Kidney epithelial cell (primary cell): ENCODE data around the gene MYORG. TPM values are rescaled to one million over a fixed set of nuclear protein-coding genes. Genes with fewer than 3 reads are reported as not detected.

ENCODE experiments used
- DNase-seq: peaks from one replicate; pipeline ENCODE4 v3.0.0-alpha.2; 2010; ENCODE audit warnings: low read depth
- H3K27me3 ChIP-seq: 2 replicates; pipeline ENCODE4 v1.6.0; 2011; ENCODE audit warnings: low read length; ENCODE audit not compliant: control insufficient read depth, insufficient read depth
- H3K36me3 ChIP-seq: 2 replicates; pipeline ENCODE4 v1.5.1; 2011; ENCODE audit warnings: low read length; ENCODE audit not compliant: control insufficient read depth, insufficient read depth
- H3K4me3 ChIP-seq: 2 replicates; pipeline ENCODE4 v1.5.1; 2011; ENCODE audit warnings: low read depth, mild to moderate bottlenecking, control low read depth, low read length
- CTCF ChIP-seq: IDR thresholded peaks from 2 replicates; pipeline ENCODE4 v1.5.1; 2011; ENCODE audit warnings: mild to moderate bottlenecking, moderate library complexity, low read length, control low read depth, inconsistent platforms; ENCODE audit not compliant: insufficient read depth, poor library complexity, severe bottlenecking
- total RNA-seq: library from RNA; depleted of rRNA; stranded (reverse); fragments of >200 nt; gene quantifications from 2 replicates; pipeline ENCODE4 v1.2.3, GENCODE V29; 2015

The MYORG gene
- total RNA-seq, 1 donor from 2014 or later, result 3.8 TPM

GRCh38 chr9:34337403-34337802 is 39.3 kb downstream of the MYORG start:
- peak; percentile 14 for TF ChIP-seq CTCF
- H3K4me3 ChIP-seq, result no peak overlapping the region
- peaks cover 3% of the 10 kb centered on the region for H3K36me3 ChIP-seq
- no peak for DNase-seq
- H3K27me3 ChIP-seq, result no peaks in the 10 kb centered on the region

GRCh38 chr9:34335376-34335775 is 41.3 kb downstream of the MYORG start:
- DNase-seq, result no peak
- H3K27me3 ChIP-seq, result no peaks in the 10 kb centered on the region
- no peak for TF ChIP-seq CTCF
- no peak overlapping the region for H3K4me3 ChIP-seq
- peaks cover 3% of the 10 kb centered on the region for H3K36me3 ChIP-seq

- Histone ChIP-seq H3K27me3 (no peaks in the 10 kb centered on the region), H3K4me3 (no peak overlapping the region), H3K36me3 (peaks cover 2% of the 10 kb centered on the region)
- DNase-seq, result no peak
- no peak for TF ChIP-seq CTCF
Observed at GRCh38 chr9:34334916-34335315, 41.8 kb downstream of the MYORG start.

- peaks cover 2% of the 10 kb centered on the region for H3K36me3 ChIP-seq
- no peaks in the 10 kb centered on the region for H3K27me3 ChIP-seq
- DNase-seq, result no peak
- TF ChIP-seq CTCF, result no peak
- H3K4me3 ChIP-seq, result no peak overlapping the region
Observed at GRCh38 chr9:34334337-34334824, 42.3 kb downstream of the MYORG start.

- peaks cover 2% of the 10 kb centered on the region for H3K36me3 ChIP-seq
- H3K27me3 ChIP-seq, result no peaks in the 10 kb centered on the region
- no peak for TF ChIP-seq CTCF
- no peak for DNase-seq
- H3K4me3 ChIP-seq, result no peak overlapping the region
Observed at GRCh38 chr9:34333836-34334235, 42.9 kb downstream of the MYORG start.
